ENCODE data around the gene GIN1. TPM values are rescaled to one million over a fixed set of nuclear protein-coding genes. Genes with fewer than 3 reads are reported as not detected.

Gene GIN1
- total RNA-seq, 1 experiment from 2014 or later, result 5.7 TPM

DNA sequence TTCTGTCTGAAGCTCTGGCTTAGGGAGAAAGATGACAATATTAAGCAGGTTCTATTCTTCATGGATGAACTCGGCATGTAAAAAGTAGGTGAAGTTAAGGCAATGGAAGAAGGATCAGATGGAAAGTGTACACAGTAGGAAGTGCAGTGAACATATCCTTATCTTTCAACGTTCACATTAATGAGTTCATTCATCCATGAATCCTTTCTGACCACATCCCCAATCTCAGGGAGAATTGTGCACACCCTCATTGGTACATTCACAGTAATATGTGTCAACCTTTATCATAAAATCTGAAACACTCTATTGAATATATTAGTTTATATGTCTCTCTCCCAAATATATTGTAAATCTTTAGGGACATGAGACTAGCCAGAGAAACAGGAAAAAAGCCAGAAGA, 5.5 kb downstream of the GIN1 start:
- H3K27me3 Mint-ChIP-seq (ENCODE audit: low read depth), result no peaks in the 10 kb centered on the region

DNA sequence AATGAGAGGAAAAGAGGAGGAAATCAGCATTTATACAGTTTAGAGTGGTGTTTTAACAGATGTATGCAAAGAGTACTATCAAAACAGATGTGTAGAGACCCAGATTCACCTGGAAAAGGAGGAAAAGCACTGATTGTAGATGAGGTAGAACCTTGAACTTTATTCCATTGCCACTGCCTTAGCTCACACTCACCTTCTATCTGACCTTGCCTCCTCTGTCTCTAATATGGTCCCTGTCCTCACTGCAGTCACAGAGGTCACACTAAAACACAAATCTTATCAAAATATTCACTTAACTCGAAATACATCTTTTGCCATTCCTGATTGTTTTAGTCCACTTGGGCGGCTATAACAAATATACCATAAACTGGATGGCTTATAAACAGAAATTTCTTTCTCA, 7.0 kb downstream of the GIN1 start:
- no peak overlapping the region for H3K4me3 Mint-ChIP-seq
- ATAC-seq (no peak), DNase-seq (ENCODE audit: low spot score) (no peak)
- no peaks in the 10 kb centered on the region for H3K27me3 Mint-ChIP-seq (ENCODE audit: low read depth)
- peaks cover 6% of the 10 kb centered on the region for H3K9me3 Mint-ChIP-seq
- 0 out of 2 replicates have a peak overlapping the region, but pooled peaks have one; percentile 44 for H3K27ac Mint-ChIP-seq
- peaks cover 24% of the 10 kb centered on the region for H3K4me1 Mint-ChIP-seq
- no peaks in the 10 kb centered on the region for H3K36me3 Mint-ChIP-seq
- CTCF ChIA-PET, result no interaction called here
- POLR2A ChIA-PET, result no interaction called here
- TF ChIP-seq, protein P1, sequence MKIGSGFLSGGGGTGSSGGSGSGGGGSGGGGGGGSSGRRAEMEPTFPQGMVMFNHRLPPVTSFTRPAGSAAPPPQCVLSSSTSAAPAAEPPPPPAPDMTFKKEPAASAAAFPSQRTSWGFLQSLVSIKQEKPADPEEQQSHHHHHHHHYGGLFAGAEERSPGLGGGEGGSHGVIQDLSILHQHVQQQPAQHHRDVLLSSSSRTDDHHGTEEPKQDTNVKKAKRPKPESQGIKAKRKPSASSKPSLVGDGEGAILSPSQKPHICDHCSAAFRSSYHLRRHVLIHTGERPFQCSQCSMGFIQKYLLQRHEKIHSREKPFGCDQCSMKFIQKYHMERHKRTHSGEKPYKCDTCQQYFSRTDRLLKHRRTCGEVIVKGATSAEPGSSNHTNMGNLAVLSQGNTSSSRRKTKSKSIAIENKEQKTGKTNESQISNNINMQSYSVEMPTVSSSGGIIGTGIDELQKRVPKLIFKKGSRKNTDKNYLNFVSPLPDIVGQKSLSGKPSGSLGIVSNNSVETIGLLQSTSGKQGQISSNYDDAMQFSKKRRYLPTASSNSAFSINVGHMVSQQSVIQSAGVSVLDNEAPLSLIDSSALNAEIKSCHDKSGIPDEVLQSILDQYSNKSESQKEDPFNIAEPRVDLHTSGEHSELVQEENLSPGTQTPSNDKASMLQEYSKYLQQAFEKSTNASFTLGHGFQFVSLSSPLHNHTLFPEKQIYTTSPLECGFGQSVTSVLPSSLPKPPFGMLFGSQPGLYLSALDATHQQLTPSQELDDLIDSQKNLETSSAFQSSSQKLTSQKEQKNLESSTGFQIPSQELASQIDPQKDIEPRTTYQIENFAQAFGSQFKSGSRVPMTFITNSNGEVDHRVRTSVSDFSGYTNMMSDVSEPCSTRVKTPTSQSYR (CRISPR knock-in tag; IDR thresholded peaks at IDR 0.05), result no peak
- TF ChIP-seq ESRRA (CRISPR knock-in tag; IDR thresholded peaks at IDR 0.05; ENCODE audit: borderline replicate concordance) (no peak), SMAD4 (CRISPR knock-in tag; IDR thresholded peaks at IDR 0.05) (no peak), SP1 (CRISPR knock-in tag; conservative IDR thresholded peaks at IDR 0.05) (no peak), TEAD1 (CRISPR knock-in tag; IDR thresholded peaks at IDR 0.05) (no peak), PRRX2 (CRISPR knock-in tag; IDR thresholded peaks at IDR 0.05) (no peak), CBFB (CRISPR knock-in tag; IDR thresholded peaks at IDR 0.05; ENCODE audit: low read depth) (no peak), HMGA2 (CRISPR knock-in tag; IDR thresholded peaks at IDR 0.05) (no peak)
- TF ChIP-seq, protein P2, sequence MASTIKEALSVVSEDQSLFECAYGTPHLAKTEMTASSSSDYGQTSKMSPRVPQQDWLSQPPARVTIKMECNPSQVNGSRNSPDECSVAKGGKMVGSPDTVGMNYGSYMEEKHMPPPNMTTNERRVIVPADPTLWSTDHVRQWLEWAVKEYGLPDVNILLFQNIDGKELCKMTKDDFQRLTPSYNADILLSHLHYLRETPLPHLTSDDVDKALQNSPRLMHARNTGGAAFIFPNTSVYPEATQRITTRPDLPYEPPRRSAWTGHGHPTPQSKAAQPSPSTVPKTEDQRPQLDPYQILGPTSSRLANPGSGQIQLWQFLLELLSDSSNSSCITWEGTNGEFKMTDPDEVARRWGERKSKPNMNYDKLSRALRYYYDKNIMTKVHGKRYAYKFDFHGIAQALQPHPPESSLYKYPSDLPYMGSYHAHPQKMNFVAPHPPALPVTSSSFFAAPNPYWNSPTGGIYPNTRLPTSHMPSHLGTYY (CRISPR knock-in tag; IDR thresholded peaks at IDR 0.05), result no peak
- TF ChIP-seq, protein P3, sequence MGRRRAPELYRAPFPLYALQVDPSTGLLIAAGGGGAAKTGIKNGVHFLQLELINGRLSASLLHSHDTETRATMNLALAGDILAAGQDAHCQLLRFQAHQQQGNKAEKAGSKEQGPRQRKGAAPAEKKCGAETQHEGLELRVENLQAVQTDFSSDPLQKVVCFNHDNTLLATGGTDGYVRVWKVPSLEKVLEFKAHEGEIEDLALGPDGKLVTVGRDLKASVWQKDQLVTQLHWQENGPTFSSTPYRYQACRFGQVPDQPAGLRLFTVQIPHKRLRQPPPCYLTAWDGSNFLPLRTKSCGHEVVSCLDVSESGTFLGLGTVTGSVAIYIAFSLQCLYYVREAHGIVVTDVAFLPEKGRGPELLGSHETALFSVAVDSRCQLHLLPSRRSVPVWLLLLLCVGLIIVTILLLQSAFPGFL (CRISPR knock-in tag; IDR thresholded peaks at IDR 0.05; ENCODE audit: borderline replicate concordance), result no peak
- TF ChIP-seq, protein P4, sequence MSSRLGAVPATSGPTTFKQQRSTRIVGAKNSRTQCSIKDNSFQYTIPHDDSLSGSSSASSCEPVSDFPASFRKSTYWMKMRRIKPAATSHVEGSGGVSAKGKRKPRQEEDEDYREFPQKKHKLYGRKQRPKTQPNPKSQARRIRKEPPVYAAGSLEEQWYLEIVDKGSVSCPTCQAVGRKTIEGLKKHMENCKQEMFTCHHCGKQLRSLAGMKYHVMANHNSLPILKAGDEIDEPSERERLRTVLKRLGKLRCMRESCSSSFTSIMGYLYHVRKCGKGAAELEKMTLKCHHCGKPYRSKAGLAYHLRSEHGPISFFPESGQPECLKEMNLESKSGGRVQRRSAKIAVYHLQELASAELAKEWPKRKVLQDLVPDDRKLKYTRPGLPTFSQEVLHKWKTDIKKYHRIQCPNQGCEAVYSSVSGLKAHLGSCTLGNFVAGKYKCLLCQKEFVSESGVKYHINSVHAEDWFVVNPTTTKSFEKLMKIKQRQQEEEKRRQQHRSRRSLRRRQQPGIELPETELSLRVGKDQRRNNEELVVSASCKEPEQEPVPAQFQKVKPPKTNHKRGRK (CRISPR knock-in tag; IDR thresholded peaks at IDR 0.05; ENCODE audit: borderline replicate concordance), result no peak
- TF ChIP-seq, protein P5, sequence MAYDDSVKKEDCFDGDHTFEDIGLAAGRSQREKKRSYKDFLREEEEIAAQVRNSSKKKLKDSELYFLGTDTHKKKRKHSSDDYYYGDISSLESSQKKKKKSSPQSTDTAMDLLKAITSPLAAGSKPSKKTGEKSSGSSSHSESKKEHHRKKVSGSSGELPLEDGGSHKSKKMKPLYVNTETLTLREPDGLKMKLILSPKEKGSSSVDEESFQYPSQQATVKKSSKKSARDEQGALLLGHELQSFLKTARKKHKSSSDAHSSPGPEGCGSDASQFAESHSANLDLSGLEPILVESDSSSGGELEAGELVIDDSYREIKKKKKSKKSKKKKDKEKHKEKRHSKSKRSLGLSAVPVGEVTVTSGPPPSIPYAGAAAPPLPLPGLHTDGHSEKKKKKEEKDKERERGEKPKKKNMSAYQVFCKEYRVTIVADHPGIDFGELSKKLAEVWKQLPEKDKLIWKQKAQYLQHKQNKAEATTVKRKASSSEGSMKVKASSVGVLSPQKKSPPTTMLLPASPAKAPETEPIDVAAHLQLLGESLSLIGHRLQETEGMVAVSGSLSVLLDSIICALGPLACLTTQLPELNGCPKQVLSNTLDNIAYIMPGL (CRISPR knock-in tag; IDR thresholded peaks at IDR 0.05), result no peak

More for the DNA sequence above, 5.5 kb downstream of the GIN1 start:
- no peak overlapping the region for H3K4me3 Mint-ChIP-seq
- H3K27ac Mint-ChIP-seq, result no peak overlapping the region
- H3K9me3 Mint-ChIP-seq, result peaks cover 6% of the 10 kb centered on the region
- POLR2A ChIA-PET, result no interaction called here
- DNase-seq (ENCODE audit: low spot score) (no peak), ATAC-seq (no peak)
- CTCF ChIA-PET, result no interaction called here
- TF ChIP-seq, protein P6, sequence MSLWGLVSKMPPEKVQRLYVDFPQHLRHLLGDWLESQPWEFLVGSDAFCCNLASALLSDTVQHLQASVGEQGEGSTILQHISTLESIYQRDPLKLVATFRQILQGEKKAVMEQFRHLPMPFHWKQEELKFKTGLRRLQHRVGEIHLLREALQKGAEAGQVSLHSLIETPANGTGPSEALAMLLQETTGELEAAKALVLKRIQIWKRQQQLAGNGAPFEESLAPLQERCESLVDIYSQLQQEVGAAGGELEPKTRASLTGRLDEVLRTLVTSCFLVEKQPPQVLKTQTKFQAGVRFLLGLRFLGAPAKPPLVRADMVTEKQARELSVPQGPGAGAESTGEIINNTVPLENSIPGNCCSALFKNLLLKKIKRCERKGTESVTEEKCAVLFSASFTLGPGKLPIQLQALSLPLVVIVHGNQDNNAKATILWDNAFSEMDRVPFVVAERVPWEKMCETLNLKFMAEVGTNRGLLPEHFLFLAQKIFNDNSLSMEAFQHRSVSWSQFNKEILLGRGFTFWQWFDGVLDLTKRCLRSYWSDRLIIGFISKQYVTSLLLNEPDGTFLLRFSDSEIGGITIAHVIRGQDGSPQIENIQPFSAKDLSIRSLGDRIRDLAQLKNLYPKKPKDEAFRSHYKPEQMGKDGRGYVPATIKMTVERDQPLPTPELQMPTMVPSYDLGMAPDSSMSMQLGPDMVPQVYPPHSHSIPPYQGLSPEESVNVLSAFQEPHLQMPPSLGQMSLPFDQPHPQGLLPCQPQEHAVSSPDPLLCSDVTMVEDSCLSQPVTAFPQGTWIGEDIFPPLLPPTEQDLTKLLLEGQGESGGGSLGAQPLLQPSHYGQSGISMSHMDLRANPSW (CRISPR knock-in tag; conservative IDR thresholded peaks at IDR 0.05; ENCODE audit: low read depth), result no peak
- TF ChIP-seq NR1H2 (CRISPR knock-in tag; IDR thresholded peaks at IDR 0.05), result no peak
- no peaks in the 10 kb centered on the region for H3K36me3 Mint-ChIP-seq
- peaks cover 25% of the 10 kb centered on the region for H3K4me1 Mint-ChIP-seq
